Pons (tissue), 1 donor: ENCODE results near the gene NOA1.
"Not testable (repeated sequence)": the region's sequence is repeated elsewhere in the genome, so short reads cannot be mapped to it uniquely, and the experiment has no call there.

Experiments
- DNase-seq: peaks from one replicate; pipeline ENCODE4 v3.0.0-alpha.2; 2016; ENCODE audit warnings: low spot score

NOA1 gene

DNA sequence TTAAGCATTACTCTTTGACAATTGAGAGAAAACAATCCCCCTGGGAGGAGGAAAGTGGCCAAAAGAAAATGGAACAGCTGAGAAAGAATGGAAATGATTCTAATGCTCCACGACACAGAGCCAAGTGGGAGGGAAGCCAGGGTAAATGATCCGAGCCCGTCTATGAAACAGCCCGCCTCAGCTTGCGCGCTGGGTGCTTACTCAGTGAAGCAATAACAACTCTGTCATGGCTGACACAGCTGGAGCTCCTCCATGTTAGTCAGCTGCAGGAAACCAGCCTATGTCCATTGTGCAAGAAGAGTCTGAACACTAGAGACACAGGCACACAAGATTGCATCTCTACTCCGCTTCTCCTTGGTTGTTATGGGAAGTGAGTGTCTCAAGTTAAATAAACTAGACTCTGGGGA is 19.3 kb downstream of the NOA1 start:
- DNase-seq, result peak; percentile 78

DNA sequence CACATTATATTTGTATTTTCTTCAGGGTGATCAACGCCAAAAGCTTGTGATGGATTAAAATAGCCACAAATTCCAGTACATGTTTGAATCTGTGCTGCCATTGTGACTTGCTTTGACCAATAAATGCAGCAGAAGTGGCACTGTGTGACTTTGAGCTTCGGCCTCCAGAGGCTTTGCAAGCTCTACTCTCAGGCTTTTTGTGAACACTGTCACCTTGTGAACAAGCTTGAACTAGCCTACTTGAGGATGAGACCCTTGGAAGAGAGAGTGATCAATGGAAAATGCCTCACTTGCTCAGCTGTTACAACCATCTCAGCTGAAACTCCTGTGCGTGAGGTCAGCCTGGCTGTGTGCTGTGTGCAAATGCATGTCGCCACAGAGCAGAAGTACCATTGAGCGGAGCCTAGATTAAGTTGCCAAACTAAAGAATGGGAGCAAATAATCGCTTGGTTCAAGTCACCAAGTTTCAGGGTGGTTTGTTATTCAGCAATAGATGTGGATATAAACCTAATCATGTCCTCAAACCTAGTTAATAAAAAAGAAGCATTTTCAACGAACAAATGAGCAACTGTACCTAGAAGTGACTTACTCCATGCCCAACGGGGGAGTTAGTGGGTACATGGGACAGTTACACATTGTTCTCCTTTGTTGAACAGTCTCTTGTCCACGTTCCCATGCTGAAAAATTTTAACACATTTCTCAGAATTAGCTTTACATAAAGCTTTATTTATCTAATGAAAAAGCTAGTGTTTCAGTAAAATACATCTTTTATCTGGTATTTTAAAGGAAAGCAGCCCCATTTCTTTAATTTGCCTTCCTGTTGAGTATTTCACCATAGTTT is 23.5 kb downstream of the NOA1 start:
- peak; percentile 82 for DNase-seq

DNA sequence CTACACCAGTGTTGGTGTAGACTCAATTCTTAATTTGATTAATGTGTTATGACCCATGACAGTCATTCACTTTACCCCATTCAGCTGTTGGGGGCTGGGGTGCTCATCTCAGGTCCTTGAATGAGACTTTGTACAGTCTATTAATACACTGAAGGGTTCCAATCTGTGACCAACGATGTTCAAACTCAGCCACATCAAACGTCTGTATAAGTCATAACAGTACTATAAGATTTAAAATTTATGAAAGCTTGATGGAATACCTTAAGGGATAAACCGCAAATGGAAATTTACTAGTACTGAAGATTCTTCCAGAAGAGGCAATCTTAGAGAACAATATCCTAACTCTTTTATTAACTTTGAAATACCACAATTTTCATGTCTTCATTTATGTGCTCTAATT is 36.0 kb downstream of the NOA1 start:
- DNase-seq, result no peak

DNA sequence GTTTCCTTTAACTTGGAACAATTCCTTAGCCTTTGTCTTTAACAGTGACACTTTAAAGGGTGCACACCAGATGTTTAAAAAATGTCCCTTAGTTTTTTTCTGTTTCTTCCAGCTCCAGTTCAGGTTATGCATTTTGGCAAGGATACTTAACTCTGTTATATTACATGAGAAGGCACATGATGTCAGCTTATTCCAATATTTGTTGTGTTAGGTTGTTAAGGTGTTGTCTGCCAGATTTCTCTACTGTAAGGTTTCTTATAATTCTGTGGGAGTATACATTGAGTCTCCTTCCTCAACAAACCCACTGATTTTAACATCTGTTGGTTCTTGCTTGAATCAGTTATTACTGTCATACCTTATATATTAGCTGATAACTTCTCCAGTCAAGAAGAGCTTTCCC is 36.4 kb downstream of the NOA1 start:
- no peak for DNase-seq

DNA sequence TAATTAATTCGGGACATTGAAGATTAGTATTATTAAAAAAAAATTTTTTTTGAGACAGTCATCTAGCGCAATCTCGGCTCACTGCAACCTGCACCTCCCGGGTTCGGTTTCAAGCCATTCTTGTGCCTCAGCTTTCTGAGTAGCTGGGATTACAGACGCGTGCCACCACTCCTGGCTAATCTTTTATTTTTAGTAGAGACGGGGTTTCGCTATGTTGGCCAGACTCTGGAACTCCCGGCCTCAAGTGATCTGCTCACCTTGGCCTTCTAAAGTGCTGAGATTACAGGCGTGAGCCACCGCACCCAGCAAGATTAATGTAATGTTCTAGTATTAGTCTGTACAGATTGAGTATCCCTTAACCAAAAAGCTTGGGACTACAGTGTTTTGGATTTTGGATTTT is 37.0 kb downstream of the NOA1 start:
- no peak for DNase-seq

DNA sequence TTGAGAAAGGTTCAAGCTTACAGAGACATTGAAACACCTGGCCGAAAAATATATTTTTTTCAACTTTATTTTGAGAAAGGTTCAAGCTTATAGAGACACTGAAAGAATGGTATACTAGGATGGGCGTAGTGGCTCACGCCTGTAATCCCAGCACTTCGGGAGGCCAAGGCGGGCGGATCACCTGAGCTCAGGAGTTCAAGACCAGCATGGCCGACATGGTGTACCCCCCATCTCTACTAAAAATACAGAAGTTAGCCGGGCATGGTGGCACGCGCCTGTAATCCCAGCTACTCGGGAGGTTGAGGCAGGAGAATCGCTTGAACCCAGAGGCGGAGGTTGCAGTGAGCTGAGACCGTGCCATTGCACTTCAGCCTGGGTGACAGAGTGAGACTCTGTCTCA is 37.6 kb downstream of the NOA1 start:
- DNase-seq, result not testable (repeated sequence)

DNA sequence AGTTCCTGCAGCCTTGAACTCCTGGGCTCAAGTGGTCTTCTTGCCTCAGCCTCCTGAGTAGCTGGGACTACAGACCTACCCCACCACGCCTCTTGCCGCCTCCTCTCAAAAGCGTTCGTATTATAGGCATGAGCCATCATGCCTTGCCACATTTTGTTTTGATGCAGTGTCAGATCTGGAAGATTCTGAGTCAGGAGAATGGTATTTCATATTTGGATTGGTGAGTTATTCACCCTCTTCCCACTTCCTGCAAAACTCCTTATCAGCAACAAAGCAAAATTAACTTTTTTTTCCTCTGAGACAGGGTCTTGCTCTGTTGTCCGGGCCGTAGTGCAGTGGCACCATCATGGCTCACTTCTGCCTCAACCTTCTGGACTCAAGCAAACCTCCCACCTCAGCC is 40.1 kb downstream of the NOA1 start:
- DNase-seq, result no peak

DNA sequence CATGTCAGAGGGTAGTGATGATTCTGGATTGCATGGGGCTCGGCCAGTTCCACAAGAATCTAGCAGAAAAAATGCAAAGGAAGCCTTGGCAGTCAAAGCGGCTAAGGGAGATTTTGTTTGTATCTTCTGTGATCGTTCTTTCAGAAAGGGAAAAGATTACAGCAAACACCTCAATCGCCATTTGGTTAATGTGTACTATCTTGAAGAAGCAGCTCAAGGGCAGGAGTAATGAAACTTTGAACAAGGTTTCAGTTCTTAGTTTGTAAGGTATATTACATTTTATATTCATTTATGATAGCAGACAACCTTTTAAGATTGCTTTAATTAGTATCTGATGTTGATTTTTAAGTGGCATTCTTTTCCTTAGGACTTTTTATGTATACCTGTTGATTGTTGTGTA is 45.5 kb downstream of the NOA1 start:
- no peak for DNase-seq

DNA sequence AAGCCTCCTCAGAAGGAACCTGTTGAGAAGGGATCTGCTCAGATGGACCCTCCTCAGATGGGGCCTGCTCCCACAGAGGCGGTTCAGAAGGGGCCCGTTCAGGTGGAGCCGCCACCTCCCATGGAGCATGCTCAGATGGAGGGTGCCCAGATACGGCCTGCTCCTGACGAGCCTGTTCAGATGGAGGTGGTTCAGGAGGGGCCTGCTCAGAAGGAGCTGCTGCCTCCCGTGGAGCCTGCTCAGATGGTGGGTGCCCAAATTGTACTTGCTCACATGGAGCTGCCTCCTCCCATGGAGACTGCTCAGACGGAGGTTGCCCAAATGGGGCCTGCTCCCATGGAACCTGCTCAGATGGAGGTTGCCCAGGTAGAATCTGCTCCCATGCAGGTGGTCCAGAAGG is 46.8 kb downstream of the NOA1 start:
- DNase-seq, result no peak

DNA sequence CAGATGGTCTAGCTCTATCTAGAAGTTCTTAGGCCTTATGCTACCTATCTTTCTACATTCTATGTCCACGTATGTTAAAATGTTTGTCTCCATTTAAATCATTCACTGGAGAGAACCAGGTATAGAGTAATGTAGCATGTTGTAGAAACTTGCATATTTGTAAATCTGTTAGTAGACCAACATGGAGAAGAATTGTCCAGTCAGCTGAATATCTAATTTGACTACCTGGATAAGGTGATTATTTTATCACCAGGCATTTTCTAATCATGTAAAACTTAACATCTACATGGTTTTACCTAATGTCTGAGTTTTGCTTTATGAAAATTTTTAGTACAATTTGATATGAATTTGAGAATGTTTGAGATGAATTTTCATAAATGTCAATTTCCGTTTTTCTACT is 50.2 kb downstream of the NOA1 start:
- DNase-seq, result no peak

DNA sequence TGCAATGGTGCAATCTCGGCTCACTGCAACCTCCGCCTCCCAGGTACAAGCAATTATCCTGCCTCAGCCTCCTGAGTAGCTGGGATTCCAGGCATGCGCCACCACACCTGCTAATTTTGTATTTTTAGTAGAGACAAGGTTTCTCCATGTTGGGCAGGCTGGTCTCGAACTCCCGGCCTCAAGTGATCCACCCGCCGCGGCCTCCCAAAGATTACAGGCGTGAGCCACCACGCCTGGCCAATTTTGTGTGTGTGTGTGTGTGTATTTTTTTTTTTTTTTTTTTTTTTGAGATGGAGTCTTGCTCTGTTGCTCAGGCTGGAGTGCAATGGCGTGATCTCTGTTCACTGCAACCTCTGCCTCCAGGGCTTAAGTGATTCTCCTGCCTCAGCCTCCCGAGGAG is 62.4 kb downstream of the NOA1 start:
- not testable (repeated sequence) for DNase-seq

DNA sequence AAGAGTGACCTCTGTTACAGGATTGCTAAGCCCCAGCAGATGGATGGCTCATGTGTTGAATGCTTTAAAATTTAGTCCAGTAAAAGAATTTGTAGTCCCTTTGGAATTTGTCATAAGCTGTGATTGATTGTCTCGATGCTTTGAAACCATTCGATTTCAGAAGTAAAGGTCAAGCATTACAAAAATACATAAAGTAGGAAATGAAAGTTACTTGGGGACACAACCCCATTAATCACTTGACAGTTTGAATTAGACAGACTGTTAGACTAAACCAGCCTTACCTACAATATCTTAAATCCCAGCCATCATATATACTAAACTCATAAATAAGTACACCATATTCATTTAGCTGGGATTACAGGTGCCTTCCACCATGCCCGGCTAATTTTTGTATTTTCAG is 63.1 kb downstream of the NOA1 start:
- DNase-seq, result no peak
